HG03039 (cell line): ENCODE results near the gene ADCYAP1.

Experiments used
- ATAC-seq: cut with Tn5 transposase; IDR thresholded peaks from one replicate; pipeline ENCODE4 v1.9.1; 2021; ENCODE audit warnings: mild to moderate bottlenecking, moderate library complexity; ENCODE audit not compliant: unreplicated experiment

The ADCYAP1 gene

DNA sequence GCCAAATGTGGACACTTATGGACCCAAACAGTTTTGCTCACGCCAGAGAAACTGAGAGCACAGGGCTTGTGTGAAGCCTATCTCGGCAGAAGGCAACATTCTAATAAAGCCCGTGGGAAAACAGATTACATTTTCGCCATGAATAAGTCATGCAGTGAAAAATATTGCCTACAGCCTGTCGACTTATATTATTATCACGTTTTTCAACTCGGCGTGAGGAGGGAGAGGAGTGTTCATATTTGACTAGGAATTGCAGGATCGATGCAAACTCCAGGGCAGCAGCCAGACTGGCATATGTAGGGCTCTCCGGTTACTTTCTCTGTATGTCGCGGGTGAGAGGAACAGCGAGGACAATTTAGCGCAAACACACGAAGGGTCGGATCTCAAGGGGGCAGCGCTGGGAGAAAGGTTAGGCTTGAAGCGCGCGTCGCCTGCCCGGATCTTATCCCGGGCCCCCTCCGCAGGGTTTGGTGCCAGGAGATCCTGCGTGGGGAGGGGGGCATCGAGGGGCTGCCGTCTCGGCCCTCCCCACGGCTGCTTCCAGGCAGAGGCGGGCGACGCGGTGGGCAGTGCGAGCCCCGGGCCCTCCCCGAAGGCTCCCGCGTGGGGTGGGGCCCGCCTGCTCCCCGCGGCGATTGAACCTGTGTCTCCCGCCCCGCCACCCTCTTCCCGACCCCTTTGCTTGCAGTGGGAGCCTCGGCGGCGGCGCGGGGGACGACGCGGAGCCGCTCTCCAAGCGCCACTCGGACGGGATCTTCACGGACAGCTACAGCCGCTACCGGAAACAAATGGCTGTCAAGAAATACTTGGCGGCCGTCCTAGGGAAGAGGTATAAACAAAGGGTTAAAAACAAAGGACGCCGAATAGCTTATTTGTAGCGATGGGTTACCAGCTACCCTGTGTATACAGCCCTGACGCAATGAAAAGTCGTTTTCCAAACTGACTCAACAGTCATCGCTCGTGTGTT is 4.4 kb downstream of the ADCYAP1 start:
- no peak for ATAC-seq

GRCh38 chr18:910247-910646 is 5.6 kb downstream of the ADCYAP1 start:
- no peak for ATAC-seq

- no peak for ATAC-seq
Observed at GRCh38 chr18:911025-911424, 6.4 kb downstream of the ADCYAP1 start.

- ATAC-seq: no peak
Observed at GRCh38 chr18:911486-911885, 6.8 kb downstream of the ADCYAP1 start.

- no peak for ATAC-seq
Observed at GRCh38 chr18:916562-916961, 11.9 kb downstream of the ADCYAP1 start.

DNA sequence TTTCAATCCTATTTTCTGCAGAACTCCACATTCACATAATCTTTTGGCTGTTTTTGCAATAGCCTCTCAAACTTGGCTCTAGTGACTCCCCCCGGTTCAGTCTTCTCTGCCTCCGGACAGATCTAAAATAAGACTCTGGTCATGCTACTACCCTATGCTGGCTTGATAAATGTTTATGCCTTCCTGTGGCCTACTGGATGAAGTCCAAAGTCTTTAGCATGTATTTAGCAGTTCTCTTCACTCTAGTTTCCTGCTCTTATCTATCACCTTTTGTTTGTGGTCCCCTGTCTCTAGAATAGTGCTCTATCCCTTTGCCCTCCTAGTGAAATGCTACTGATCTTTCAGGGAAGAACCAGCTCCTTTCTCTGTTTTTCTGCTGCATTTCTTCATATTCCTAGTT is 14.4 kb downstream of the ADCYAP1 start:
- no peak for ATAC-seq

DNA sequence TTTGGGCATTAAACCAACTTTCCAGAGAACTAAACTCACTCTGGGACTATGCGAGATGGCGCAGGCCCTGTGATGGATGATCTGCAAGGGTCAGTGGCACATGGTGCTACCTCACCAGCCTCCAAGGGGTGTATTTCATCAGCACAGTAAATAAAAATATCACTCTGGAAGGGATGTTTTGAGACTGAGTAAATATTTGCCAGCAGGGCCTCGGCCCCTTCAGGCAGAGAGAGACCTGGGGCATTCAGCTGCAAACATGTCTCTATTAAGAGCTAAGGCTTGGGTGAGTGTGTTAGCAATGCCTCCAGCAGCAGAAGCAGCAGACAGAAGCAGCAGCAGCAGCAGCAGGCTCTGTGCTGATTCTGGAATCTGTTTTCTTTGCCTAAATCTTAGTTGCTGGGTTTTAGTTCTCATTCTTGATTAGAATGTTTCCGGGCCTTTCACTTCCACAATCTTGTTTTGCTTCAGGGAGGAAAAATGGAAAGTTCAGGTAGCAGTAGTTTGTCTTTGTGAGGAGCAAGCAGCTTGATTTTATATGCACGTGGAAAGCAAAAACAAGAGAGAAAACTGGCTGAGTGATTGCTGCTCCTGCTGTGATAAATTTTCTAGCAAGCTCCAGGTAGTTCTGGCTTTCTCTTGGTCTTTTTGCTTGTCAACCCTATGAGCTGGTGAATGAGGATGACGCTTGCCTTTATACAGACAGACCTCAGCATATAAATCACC is 18.6 kb downstream of the ADCYAP1 start:
- ATAC-seq: no peak

DNA sequence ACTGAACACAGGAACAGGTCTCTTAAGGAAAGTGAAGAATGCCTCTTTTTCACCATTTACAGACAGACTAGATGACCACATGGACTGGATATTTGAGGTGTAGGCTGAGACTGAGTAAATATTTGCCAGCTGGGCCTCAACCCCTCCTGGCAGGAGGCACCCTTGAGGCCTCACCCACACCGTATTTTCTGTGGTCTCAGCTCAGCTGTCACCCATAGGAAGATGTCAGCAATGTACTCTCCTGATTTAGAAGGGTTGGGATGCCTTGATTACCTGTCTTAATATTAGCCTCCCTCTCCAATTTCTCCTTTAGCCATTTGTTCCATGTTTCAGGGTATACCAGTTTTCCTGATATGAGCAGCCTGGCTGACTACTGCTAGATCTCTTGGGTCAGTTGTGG is 20.3 kb downstream of the ADCYAP1 start:
- ATAC-seq: no peak

GRCh38 chr18:926946-927345 is 22.3 kb downstream of the ADCYAP1 start:
- no peak for ATAC-seq

DNA sequence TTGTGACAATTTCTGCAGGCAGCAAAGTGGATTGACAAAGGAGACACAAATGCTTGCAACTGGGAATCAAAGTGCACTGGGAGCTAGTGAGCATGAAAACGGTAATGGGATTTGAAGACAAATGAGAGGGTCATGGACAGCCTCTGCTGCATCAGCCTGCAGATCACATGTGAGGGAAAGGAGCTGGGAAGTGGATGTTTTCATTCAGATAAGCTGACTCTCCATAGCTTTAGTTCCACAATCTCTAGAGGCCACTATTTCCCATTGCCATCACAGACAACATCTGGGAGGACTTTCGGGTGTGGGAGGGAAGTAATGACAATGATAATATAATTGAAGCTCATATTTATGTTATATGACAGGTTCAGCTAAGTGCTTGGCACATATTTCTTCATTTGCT is 28.4 kb downstream of the ADCYAP1 start:
- no peak for ATAC-seq

- no peak for ATAC-seq
Observed at GRCh38 chr18:934518-935133, 30.0 kb downstream of the ADCYAP1 start.

- no peak for ATAC-seq
Observed at GRCh38 chr18:936941-937340, 32.3 kb downstream of the ADCYAP1 start.

GRCh38 chr18:939166-939565 is 34.5 kb downstream of the ADCYAP1 start:
- ATAC-seq: no peak

GRCh38 chr18:939958-940357 is 35.3 kb downstream of the ADCYAP1 start:
- ATAC-seq: no peak

DNA sequence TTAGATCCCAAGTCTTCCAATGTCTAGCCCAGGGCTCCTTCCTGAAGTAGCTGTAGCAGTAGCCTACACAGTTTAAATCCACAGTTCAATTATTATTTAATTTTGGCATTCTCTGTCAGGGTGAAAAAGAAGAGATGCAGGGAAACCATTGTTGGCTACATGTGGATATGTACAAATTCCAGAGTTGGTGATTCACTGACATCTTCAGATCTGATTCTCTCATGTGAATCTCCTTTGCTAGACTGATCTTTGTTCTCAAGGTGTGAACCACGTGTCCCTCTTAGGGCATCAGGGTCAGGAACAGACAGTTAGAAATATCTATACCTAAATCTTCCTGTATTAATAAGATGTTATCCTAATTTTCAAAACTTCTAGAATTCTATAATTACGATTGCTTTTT is 36.7 kb downstream of the ADCYAP1 start:
- ATAC-seq: no peak

- ATAC-seq: no peak
Observed at GRCh38 chr18:944440-944839, 39.8 kb downstream of the ADCYAP1 start.

DNA sequence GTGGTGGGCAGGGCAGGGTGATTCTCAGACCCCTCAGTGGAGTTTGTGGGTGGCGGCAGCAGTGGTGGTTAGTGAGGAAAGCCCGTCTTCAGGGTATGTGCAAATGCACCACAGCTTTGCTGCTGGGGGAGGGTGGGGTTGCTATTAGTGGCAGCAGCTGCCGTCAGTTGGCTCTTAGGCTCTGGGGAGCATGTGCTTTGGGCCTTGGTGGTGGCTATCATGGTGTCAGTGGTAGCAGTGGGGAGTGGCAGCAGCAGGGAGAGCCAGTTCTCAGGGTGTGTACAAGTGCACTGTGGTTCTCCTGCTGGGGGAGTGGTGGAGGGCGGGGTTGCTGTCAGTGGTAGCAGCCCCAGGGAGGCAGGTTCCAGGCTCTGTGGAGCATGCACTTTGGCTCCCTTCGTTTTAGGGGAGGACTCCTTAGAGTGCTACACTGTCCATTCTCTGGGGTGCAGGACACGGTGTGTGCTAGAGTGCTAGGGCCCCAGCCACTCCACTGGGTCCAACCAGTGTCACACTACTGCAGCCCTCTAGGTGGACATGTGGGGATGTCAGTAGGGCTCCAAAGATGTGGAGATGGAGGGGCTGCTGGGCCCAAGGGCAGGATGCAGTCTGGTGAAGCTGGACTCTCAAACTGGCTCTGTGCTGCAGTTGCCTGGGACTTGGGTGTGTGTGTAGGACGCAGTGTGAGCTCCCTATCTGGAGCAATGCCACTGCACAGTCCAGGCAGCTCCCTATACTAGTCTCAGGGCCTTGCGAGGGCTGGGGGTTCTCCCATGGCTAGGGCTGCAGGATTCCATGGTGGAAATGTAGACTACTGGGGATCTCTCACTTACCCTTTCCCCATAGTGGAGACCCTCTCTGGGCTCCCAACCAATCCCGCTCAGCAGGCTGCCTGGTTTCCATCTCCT is 45.3 kb downstream of the ADCYAP1 start:
- no peak for ATAC-seq

- ATAC-seq: no peak
Observed at GRCh38 chr18:950882-951495, 46.3 kb downstream of the ADCYAP1 start.

DNA sequence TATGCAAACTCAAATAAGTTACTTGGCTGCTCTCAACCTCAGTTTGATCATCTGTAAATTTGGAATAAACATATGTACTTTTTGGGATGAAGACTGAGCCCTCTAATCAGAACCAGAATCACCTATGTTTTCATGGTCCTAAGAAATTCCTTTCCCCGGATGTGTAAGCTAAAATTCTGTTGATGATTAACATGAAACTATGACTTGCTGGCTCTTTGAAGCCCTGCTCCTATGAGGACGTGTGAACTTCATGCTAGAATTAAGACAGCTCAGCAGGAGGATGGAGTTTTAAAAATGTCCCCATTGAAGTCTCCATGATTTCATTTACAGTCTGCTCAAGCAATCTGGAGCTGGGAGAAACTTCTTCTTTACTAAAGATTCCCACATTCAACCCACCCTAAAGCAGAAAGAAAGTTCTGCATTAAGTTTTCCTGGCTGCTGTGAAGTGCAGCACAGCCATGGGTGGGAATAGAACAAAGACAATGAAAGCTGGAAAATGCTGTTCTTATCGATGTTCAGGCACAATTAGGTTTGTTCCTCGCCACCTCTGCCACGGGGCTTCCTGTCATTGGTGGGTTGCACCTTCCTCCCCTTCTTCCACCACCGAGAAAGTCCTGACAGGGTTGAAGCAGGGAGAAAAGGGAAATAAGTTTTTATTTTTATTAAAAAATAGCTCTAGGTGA is 50.9 kb downstream of the ADCYAP1 start:
- ATAC-seq: no peak

DNA sequence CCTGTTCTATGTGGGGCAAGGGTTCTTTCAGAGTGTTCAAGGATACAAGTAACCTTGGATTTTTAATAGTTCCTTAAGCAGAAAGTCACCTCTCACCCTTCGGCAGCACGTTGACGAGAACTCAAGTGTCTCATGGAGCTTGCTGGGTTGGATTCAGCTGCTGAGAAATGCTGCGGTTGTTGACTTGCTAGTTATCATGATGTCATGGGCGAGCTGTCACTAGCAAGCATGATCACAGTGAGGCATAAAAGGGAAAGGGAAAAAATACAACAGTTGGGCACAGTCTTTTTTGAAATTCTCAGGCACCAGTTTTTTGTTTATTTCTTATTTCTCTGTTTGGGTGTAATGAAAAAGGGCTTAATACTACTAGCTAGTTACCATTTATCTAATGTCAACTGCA is 53.2 kb downstream of the ADCYAP1 start:
- ATAC-seq: no peak
